ENCODE measurements around the gene EFNA2.

Gene EFNA2

GRCh38 chr19:1259876-1260748 is 25.6 kb upstream of the EFNA2 start:
- no peak for DNase-seq (ENCODE audit: low read depth in 2 of 3, low spot score in 1 of 3)

GRCh38 chr19:1260749-1261537 is 24.7 kb upstream of the EFNA2 start:
- DNase-seq (ENCODE audit: low read depth in 2 of 3, low spot score in 1 of 3), result peak; percentile 94 to 97 (median 95)

- no peak for DNase-seq (ENCODE audit: low read depth in 2 of 3, low spot score in 1 of 3)
These were observed 24.2 kb upstream of the EFNA2 start for GRCh38 chr19:1261538-1261797.

- DNase-seq (ENCODE audit: low read depth in 2 of 3, low spot score in 1 of 3), result no peak
These were observed 23.7 kb upstream of the EFNA2 start for GRCh38 chr19:1261798-1262622.

- no peak for DNase-seq (ENCODE audit: low read depth in 2 of 3, low spot score in 1 of 3)
These were observed 23.0 kb upstream of the EFNA2 start for GRCh38 chr19:1262623-1263123.

GRCh38 chr19:1263188-1263587 is 22.5 kb upstream of the EFNA2 start:
- no peak for DNase-seq (ENCODE audit: low read depth in 2 of 3, low spot score in 1 of 3)

- DNase-seq (ENCODE audit: low read depth in 2 of 3, low spot score in 1 of 3), result no peak
These were observed 20.7 kb upstream of the EFNA2 start for GRCh38 chr19:1264801-1265614.

GRCh38 chr19:1265615-1266128 is 20.0 kb upstream of the EFNA2 start:
- DNase-seq (ENCODE audit: low read depth in 2 of 3, low spot score in 1 of 3), result no peak

GRCh38 chr19:1266129-1266915 is 19.4 kb upstream of the EFNA2 start:
- peak in 2 of 3 donors; percentile 65 to 80 for DNase-seq (ENCODE audit: low read depth in 2 of 3, low spot score in 1 of 3)

GRCh38 chr19:1266916-1267476 is 18.7 kb upstream of the EFNA2 start:
- peak in 1 of 3 donors; percentile 62 for DNase-seq (ENCODE audit: low read depth in 2 of 3, low spot score in 1 of 3)

GRCh38 chr19:1267477-1268225 is 18.0 kb upstream of the EFNA2 start:
- DNase-seq (ENCODE audit: low read depth in 2 of 3, low spot score in 1 of 3), result no peak

GRCh38 chr19:1268226-1269064 is 17.2 kb upstream of the EFNA2 start:
- no peak for DNase-seq (ENCODE audit: low read depth in 2 of 3, low spot score in 1 of 3)

- peak; percentile 99 for DNase-seq (ENCODE audit: low read depth in 2 of 3, low spot score in 1 of 3)
These were observed 16.6 kb upstream of the EFNA2 start, which contains the start of gene CIRBP for GRCh38 chr19:1269065-1269477. CIRBP (plus strand) TSS chr19:1269332; CDS start chr19:1270934, 1,602 bp downstream.

GRCh38 chr19:1269478-1270212 is 16.0 kb upstream of the EFNA2 start:
- peak in 2 of 3 donors; percentile 77 to 81 for DNase-seq (ENCODE audit: low read depth in 2 of 3, low spot score in 1 of 3)

- DNase-seq (ENCODE audit: low read depth in 2 of 3, low spot score in 1 of 3), result no peak
These were observed 15.3 kb upstream of the EFNA2 start for GRCh38 chr19:1270213-1270853.

- no peak for DNase-seq (ENCODE audit: low read depth in 2 of 3, low spot score in 1 of 3)
These were observed 14.7 kb upstream of the EFNA2 start for GRCh38 chr19:1270854-1271527.
